VCaP (cell line): ENCODE measurements around the gene TXNL4B.

Experiments used
- H3K27ac ChIP-seq: fragments of 450-650 bp; 2 replicates; pipeline ENCODE4 v1.5.1; 2017
- CTCF ChIP-seq: fragments of 450-650 bp; conservative IDR thresholded peaks from 2 replicates; pipeline ENCODE4 v1.5.1; 2017; ENCODE audit warnings: mild to moderate bottlenecking, moderate library complexity

TXNL4B gene

GRCh38 chr16:72123426-72123825 lies 30.0 kb upstream of the TXNL4B start:
- no peak for TF ChIP-seq CTCF
- no peak overlapping the region for H3K27ac ChIP-seq

GRCh38 chr16:72122916-72123315 lies 29.5 kb upstream of the TXNL4B start:
- no peak overlapping the region for H3K27ac ChIP-seq
- TF ChIP-seq CTCF = no peak

- TF ChIP-seq CTCF = no peak
- H3K27ac ChIP-seq = no peak overlapping the region
Measured at GRCh38 chr16:72122308-72122707, 28.9 kb upstream of the TXNL4B start.

- no peak for TF ChIP-seq CTCF
- H3K27ac ChIP-seq = no peak overlapping the region
Measured at GRCh38 chr16:72120026-72120425, 26.6 kb upstream of the TXNL4B start.

GRCh38 chr16:72113616-72113945 lies 20.2 kb upstream of the TXNL4B start:
- no peak overlapping the region for H3K27ac ChIP-seq
- no peak for TF ChIP-seq CTCF

- TF ChIP-seq CTCF = no peak
- H3K27ac ChIP-seq = no peak overlapping the region
Measured at GRCh38 chr16:72112906-72113615, 19.6 kb upstream of the TXNL4B start.

GRCh38 chr16:72112452-72112792 lies 19.0 kb upstream of the TXNL4B start:
- no peak overlapping the region for H3K27ac ChIP-seq
- TF ChIP-seq CTCF = no peak
